NCI-H1436 treated with DMSO at 0.1 percent for 48 hours (cell line): ENCODE measurements around the gene DDAH1.

ENCODE experiments used
- DNase-seq: peaks from one replicate; lab custom pipeline; 2025; lab: John Stamatoyannopoulos, UW

Gene DDAH1

GRCh38 chr1:85440612-85441011, 24.3 kb downstream of the DDAH1 start:
- no peak for DNase-seq

DNA sequence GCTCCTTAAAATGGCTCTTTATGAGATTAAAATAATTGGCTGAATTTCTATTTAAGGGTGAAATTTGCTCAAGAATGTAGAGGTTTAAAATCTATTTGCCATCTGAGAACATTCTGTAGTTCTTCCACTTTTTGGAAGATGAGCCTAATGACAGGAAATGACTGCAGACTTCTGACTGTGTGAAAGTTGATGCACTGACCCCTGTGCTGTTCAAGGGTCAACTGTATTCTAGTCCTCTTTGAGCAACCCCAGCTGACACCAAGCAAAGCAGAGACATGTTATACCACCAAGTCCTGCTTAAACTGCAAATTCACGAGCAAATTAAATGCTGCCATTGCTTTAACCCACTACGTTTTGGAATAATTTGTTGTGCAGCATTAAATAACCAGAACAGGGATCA, 26.6 kb downstream of the DDAH1 start:
- no peak for DNase-seq

- DNase-seq, result no peak
Observed at GRCh38 chr1:85437139-85437538, 27.8 kb downstream of the DDAH1 start.

GRCh38 chr1:85433096-85433495, 31.9 kb downstream of the DDAH1 start:
- no peak for DNase-seq

- DNase-seq, result no peak
Observed at GRCh38 chr1:85428471-85429089, 36.4 kb downstream of the DDAH1 start.

GRCh38 chr1:85427849-85428248, 37.1 kb downstream of the DDAH1 start:
- no peak for DNase-seq

DNA sequence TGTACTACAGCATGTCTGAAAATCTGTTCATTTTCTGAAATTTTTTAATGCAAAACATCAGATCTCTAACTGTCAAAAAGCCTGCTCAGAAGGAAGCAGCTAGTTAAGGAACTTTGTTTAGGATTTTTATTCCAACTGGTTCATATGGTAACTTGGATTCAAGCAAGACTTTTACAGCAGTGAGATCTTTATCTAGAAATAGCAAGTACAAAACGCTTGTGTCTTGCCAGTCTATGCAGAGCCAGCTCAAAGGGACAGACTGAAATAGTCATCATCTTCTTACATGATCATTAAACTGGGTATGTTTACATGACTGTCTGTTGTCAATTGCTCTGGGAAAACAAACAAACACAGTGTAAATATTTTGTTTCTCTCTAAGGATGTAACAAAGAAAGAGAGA, 37.6 kb downstream of the DDAH1 start:
- DNase-seq, result no peak

- no peak for DNase-seq
Observed at GRCh38 chr1:85421179-85421578, 43.8 kb downstream of the DDAH1 start.

GRCh38 chr1:85420199-85420598, 44.8 kb downstream of the DDAH1 start:
- DNase-seq, result no peak

DNA sequence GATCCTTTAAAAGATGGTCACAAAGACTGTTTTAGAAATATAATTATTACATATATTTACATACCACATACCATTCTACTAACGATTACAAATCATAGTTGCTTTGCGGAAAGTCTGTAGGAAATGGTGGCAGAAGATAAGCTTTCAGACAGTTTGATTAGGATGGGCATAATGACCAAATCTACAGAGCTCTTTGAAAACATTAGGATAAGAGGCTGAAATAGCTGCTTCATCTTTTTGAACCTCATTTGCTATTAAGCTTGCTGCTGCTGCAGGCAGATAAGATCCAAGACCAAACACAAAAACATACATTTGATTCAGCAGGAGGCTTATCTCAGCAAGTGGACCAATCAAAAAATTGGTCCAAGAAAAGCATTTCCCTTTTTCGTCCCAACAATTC, 47.1 kb downstream of the DDAH1 start:
- no peak for DNase-seq

DNA sequence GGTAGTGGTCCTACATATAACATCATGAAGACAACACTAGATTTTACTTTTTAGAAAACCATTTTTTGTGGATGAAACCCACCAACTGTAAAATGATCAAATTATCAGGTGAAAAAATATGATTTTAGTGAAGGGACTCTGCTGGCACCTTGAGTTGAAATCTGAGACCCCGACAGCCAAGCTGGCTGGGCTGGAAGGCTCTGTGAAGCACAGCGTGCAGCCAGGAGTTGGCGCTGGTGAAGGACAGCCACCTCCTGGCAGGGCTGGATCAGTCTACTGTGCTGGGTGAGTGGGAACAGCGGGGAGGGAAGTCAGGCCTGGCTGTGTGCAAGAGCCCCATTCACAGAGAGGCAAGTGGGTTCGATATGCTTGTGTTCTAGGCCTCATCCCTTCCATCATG, 47.9 kb downstream of the DDAH1 start:
- DNase-seq, result no peak

GRCh38 chr1:85413169-85413568, 51.8 kb downstream of the DDAH1 start:
- no peak for DNase-seq

- DNase-seq, result no peak
Observed at GRCh38 chr1:85411567-85412305, 53.2 kb downstream of the DDAH1 start.

DNA sequence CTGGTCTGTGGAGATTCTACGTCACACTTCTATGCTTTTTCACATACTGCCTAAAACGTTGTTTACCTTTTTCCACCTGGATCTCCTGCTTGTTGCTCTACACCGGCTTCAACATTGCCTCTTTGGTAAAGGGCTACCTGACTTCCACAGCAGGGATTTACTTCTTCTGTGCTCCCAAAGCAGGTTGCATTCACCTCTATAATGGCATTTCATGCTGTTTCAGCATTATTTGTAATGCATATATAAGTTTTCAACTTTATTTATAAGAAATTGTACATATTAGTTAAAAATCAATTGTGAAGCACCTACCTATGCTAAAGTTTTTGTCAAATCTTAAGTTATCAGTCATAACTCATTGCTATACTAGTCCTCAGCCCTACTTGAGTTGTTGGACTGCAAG, 55.4 kb downstream of the DDAH1 start:
- no peak for DNase-seq

- no peak for DNase-seq
Observed at GRCh38 chr1:85407746-85408377, 57.1 kb downstream of the DDAH1 start.

- DNase-seq, result no peak
Observed at GRCh38 chr1:85406887-85407533, 57.9 kb downstream of the DDAH1 start.

- no peak for DNase-seq
Observed at GRCh38 chr1:85406081-85406480, 58.9 kb downstream of the DDAH1 start.

DNA sequence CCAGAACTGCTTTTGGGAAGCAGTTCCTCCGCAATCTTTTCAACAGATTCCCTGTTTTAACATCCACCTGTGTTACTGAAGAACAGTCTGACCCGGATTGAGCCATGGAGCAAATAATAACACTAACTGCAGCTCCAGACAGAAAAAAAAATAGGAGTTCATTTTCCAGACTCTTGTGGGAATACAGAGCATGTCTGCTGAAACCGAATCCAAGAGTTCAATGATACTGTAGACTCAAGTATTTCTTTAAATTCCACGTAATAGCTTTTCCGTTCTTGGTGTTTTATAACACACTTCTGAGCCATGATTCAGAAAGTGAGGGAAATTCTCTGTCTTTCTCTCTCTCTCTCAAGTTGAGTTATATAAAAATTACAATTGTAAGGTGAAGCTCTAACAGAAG, 60.6 kb downstream of the DDAH1 start:
- no peak for DNase-seq

- DNase-seq, result no peak
Observed at GRCh38 chr1:85398391-85399064, 66.4 kb downstream of the DDAH1 start.

GRCh38 chr1:85397490-85398032, 67.4 kb downstream of the DDAH1 start:
- DNase-seq, result no peak

DNA sequence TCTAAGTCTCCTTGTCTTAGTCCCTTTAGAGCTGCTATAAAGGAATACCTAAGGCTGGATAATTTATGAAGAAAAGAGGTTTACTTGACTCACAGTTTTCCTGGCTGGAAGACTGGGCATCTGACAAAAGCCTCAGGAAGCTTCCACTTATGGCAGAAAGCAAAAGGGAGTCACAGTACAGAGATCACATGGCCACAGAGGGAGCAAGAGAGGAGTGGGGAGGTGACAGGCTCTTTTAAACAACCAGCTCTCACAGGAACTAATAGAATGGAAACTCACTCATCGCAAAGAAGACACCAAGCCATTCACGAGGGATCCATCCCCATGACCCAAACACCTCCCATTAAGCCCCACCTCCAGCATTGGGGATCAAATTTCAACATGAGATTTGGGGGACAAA, 68.8 kb downstream of the DDAH1 start:
- DNase-seq, result no peak

DNA sequence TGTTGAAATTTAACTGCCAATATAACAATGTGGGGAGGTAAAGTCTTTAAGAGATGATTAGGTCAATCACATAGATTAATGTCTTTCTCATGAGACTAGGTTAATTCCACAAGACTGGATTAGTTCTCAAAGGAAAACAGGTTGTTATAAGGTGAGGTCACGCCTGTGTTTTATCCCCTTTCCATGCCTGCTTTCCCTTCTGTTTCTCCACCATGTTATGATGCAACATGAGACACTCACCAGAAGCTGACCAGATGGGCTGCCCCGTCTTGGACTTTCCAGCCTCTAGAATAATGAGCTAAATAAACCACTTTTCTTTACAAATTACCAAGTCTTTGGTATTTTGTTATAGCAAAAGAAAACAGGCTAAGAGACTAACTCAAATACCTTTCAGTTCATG, 70.8 kb downstream of the DDAH1 start:
- no peak for DNase-seq
